Measurements from ENCODE around the gene SPO11.

Gene SPO11

GRCh38 chr20:57361517-57361916 is 31.9 kb downstream of the SPO11 start:
- ATAC-seq = no peak; the same call in 1 of the 3 replicates
- TF ChIP-seq ZC3H10 (CRISPR knock-in tag; IDR thresholded peaks at IDR 0.05) (no peak), ESRRG (CRISPR knock-in tag; IDR thresholded peaks at IDR 0.05) (no peak), SNAI2 (CRISPR knock-in tag; IDR thresholded peaks at IDR 0.05) (no peak), ARNTL (CRISPR knock-in tag; IDR thresholded peaks at IDR 0.05; ENCODE audit: borderline replicate concordance, low read depth) (no peak), ZNF8 (CRISPR knock-in tag; IDR thresholded peaks at IDR 0.05) (no peak), ZFP3 (CRISPR knock-in tag; IDR thresholded peaks at IDR 0.05) (no peak), TOX (CRISPR knock-in tag; IDR thresholded peaks at IDR 0.05; ENCODE audit: borderline replicate concordance) (no peak), BACH2 (CRISPR knock-in tag; IDR thresholded peaks at IDR 0.05; ENCODE audit: borderline replicate concordance) (no peak), PPARA (CRISPR knock-in tag; IDR thresholded peaks at IDR 0.05; ENCODE audit: borderline replicate concordance) (no peak), ISL1 (CRISPR knock-in tag; IDR thresholded peaks at IDR 0.05) (no peak), ZNF70 (CRISPR knock-in tag; IDR thresholded peaks at IDR 0.05) (no peak), OSR1 (CRISPR knock-in tag; IDR thresholded peaks at IDR 0.05) (no peak), POU6F1 (CRISPR knock-in tag; IDR thresholded peaks at IDR 0.05; ENCODE audit: borderline replicate concordance, low read depth) (no peak)
- TF ChIP-seq, protein P1, sequence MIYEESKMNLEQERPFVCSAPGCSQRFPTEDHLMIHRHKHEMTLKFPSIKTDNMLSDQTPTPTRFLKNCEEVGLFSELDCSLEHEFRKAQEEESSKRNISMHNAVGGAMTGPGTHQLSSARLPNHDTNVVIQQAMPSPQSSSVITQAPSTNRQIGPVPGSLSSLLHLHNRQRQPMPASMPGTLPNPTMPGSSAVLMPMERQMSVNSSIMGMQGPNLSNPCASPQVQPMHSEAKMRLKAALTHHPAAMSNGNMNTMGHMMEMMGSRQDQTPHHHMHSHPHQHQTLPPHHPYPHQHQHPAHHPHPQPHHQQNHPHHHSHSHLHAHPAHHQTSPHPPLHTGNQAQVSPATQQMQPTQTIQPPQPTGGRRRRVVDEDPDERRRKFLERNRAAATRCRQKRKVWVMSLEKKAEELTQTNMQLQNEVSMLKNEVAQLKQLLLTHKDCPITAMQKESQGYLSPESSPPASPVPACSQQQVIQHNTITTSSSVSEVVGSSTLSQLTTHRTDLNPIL (CRISPR knock-in tag; IDR thresholded peaks at IDR 0.05; ENCODE audit: low read depth) = no peak

- ATAC-seq = no peak
- TF ChIP-seq SNAI2 (CRISPR knock-in tag; IDR thresholded peaks at IDR 0.05) (no peak), CSRNP3 (CRISPR knock-in tag; IDR thresholded peaks at IDR 0.05) (no peak), ZFP30 (CRISPR knock-in tag; IDR thresholded peaks at IDR 0.05) (no peak), ISL1 (CRISPR knock-in tag; IDR thresholded peaks at IDR 0.05) (no peak), TOX (CRISPR knock-in tag; IDR thresholded peaks at IDR 0.05; ENCODE audit: borderline replicate concordance) (no peak), ESRRG (CRISPR knock-in tag; IDR thresholded peaks at IDR 0.05) (no peak), GLIS3 (CRISPR knock-in tag; IDR thresholded peaks at IDR 0.05) (no peak)
These were observed 34.8 kb downstream of the SPO11 start for GRCh38 chr20:57364451-57364850.

- no peak for ATAC-seq
- no peak for TF ChIP-seq SNAI2 (CRISPR knock-in tag; IDR thresholded peaks at IDR 0.05)
- TF ChIP-seq, protein P1 (CRISPR knock-in tag; IDR thresholded peaks at IDR 0.05; ENCODE audit: low read depth) = no peak
- no peak for TF ChIP-seq ZNF70 (CRISPR knock-in tag; IDR thresholded peaks at IDR 0.05)
- no peak for TF ChIP-seq TOX (CRISPR knock-in tag; IDR thresholded peaks at IDR 0.05; ENCODE audit: borderline replicate concordance)
- TF ChIP-seq ARNTL (CRISPR knock-in tag; IDR thresholded peaks at IDR 0.05; ENCODE audit: borderline replicate concordance, low read depth) = no peak
- TF ChIP-seq, protein P2, sequence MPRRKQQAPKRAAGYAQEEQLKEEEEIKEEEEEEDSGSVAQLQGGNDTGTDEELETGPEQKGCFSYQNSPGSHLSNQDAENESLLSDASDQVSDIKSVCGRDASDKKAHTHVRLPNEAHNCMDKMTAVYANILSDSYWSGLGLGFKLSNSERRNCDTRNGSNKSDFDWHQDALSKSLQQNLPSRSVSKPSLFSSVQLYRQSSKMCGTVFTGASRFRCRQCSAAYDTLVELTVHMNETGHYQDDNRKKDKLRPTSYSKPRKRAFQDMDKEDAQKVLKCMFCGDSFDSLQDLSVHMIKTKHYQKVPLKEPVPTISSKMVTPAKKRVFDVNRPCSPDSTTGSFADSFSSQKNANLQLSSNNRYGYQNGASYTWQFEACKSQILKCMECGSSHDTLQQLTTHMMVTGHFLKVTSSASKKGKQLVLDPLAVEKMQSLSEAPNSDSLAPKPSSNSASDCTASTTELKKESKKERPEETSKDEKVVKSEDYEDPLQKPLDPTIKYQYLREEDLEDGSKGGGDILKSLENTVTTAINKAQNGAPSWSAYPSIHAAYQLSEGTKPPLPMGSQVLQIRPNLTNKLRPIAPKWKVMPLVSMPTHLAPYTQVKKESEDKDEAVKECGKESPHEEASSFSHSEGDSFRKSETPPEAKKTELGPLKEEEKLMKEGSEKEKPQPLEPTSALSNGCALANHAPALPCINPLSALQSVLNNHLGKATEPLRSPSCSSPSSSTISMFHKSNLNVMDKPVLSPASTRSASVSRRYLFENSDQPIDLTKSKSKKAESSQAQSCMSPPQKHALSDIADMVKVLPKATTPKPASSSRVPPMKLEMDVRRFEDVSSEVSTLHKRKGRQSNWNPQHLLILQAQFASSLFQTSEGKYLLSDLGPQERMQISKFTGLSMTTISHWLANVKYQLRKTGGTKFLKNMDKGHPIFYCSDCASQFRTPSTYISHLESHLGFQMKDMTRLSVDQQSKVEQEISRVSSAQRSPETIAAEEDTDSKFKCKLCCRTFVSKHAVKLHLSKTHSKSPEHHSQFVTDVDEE (CRISPR knock-in tag; IDR thresholded peaks at IDR 0.05) = no peak
- TF ChIP-seq CSRNP3 (CRISPR knock-in tag; IDR thresholded peaks at IDR 0.05) = no peak
- TF ChIP-seq, protein P3, sequence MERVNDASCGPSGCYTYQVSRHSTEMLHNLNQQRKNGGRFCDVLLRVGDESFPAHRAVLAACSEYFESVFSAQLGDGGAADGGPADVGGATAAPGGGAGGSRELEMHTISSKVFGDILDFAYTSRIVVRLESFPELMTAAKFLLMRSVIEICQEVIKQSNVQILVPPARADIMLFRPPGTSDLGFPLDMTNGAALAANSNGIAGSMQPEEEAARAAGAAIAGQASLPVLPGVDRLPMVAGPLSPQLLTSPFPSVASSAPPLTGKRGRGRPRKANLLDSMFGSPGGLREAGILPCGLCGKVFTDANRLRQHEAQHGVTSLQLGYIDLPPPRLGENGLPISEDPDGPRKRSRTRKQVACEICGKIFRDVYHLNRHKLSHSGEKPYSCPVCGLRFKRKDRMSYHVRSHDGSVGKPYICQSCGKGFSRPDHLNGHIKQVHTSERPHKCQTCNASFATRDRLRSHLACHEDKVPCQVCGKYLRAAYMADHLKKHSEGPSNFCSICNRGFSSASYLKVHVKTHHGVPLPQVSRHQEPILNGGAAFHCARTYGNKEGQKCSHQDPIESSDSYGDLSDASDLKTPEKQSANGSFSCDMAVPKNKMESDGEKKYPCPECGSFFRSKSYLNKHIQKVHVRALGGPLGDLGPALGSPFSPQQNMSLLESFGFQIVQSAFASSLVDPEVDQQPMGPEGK (CRISPR knock-in tag; IDR thresholded peaks at IDR 0.05; ENCODE audit: borderline replicate concordance) = no peak
- TF ChIP-seq ZC3H10 (CRISPR knock-in tag; IDR thresholded peaks at IDR 0.05) = no peak
- no peak for TF ChIP-seq CSDC2 (CRISPR knock-in tag; IDR thresholded peaks at IDR 0.05)
- no peak for TF ChIP-seq TCF4 (CRISPR knock-in tag; IDR thresholded peaks at IDR 0.05; ENCODE audit: borderline replicate concordance)
- TF ChIP-seq BACH2 (CRISPR knock-in tag; IDR thresholded peaks at IDR 0.05; ENCODE audit: borderline replicate concordance) = no peak
- TF ChIP-seq ZNF565 (CRISPR knock-in tag; conservative IDR thresholded peaks at IDR 0.05; ENCODE audit: low read depth) = no peak
- TF ChIP-seq POU6F1 (CRISPR knock-in tag; IDR thresholded peaks at IDR 0.05; ENCODE audit: borderline replicate concordance, low read depth) = no peak
- no peak for TF ChIP-seq PPARA (CRISPR knock-in tag; IDR thresholded peaks at IDR 0.05; ENCODE audit: borderline replicate concordance)
- TF ChIP-seq ESRRG (CRISPR knock-in tag; IDR thresholded peaks at IDR 0.05) = no peak
- no peak for TF ChIP-seq ISL1 (CRISPR knock-in tag; IDR thresholded peaks at IDR 0.05)
- no peak for TF ChIP-seq ZFP3 (CRISPR knock-in tag; IDR thresholded peaks at IDR 0.05)
These were observed 40.0 kb downstream of the SPO11 start for GRCh38 chr20:57369596-57369995.
